ENCODE results near the gene TMEM163. TPM values are rescaled to one million over a fixed set of nuclear protein-coding genes. Genes with fewer than 3 reads are reported as not detected.

TMEM163 gene
- polyA plus RNA-seq, 1 donor from 2014 or later: 3.5 TPM

GRCh38 chr2:134454426-134454825, 264.4 kb downstream of the TMEM163 start:
- Histone ChIP-seq H2AFZ (ENCODE audit: low read depth, low read length) (no peak overlapping the region), H4K20me1 (ENCODE audit: insufficient read depth) (no peaks in the 10 kb centered on the region), H3K9me3 (ENCODE audit: low read length) (no peaks in the 10 kb centered on the region), H3K27me3 (ENCODE audit: insufficient read depth, low read depth, low read length) (no peaks in the 10 kb centered on the region), H3K36me3 (ENCODE audit: insufficient read depth, low read length) (no peaks in the 10 kb centered on the region), H3F3A (ENCODE audit: insufficient read depth, low read length, poor library complexity, severe bottlenecking) (no peaks in the 10 kb centered on the region), H3K9ac (ENCODE audit: low read length) (no peak overlapping the region), H3K4me2 (ENCODE audit: low read length) (no peak overlapping the region), H3K4me3 (ENCODE audit: low read length) (no peak overlapping the region), H3K27ac (ENCODE audit: low read length) (no peak overlapping the region), H3K9me2 (ENCODE audit: insufficient read depth, low read length) (no peaks in the 10 kb centered on the region), H3K79me2 (replicated peaks; ENCODE audit: insufficient read depth, low read length) (no peaks in the 10 kb centered on the region)
- no peak for TF ChIP-seq MXI1 (conservative IDR thresholded peaks at IDR 0.05; ENCODE audit: poor library complexity, severe bottlenecking)
- TF ChIP-seq EZH2 (IDR thresholded peaks at IDR 0.05; ENCODE audit: borderline replicate concordance, insufficient read depth, low read length, poor library complexity, severe bottlenecking): no peak
- no peak for TF ChIP-seq POLR2AphosphoS5 (IDR thresholded peaks at IDR 0.05)
- no peak for TF ChIP-seq REST (IDR thresholded peaks at IDR 0.05; ENCODE audit: borderline replicate concordance)
- no peak for TF ChIP-seq SMC3 (conservative IDR thresholded peaks at IDR 0.05; ENCODE audit: poor library complexity)
- TF ChIP-seq RAD21 (conservative IDR thresholded peaks at IDR 0.05): no peak
- TF ChIP-seq, protein P1, sequence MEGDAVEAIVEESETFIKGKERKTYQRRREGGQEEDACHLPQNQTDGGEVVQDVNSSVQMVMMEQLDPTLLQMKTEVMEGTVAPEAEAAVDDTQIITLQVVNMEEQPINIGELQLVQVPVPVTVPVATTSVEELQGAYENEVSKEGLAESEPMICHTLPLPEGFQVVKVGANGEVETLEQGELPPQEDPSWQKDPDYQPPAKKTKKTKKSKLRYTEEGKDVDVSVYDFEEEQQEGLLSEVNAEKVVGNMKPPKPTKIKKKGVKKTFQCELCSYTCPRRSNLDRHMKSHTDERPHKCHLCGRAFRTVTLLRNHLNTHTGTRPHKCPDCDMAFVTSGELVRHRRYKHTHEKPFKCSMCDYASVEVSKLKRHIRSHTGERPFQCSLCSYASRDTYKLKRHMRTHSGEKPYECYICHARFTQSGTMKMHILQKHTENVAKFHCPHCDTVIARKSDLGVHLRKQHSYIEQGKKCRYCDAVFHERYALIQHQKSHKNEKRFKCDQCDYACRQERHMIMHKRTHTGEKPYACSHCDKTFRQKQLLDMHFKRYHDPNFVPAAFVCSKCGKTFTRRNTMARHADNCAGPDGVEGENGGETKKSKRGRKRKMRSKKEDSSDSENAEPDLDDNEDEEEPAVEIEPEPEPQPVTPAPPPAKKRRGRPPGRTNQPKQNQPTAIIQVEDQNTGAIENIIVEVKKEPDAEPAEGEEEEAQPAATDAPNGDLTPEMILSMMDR (IDR thresholded peaks at IDR 0.05; ENCODE audit: poor library complexity, severe bottlenecking): no peak
- no peak for TF ChIP-seq EP300 (conservative IDR thresholded peaks at IDR 0.05; ENCODE audit: poor library complexity, severe bottlenecking)
- no peak for TF ChIP-seq TAF1 (IDR thresholded peaks at IDR 0.05; ENCODE audit: low read depth)

- no peaks in the 10 kb centered on the region for H4K20me1 ChIP-seq (ENCODE audit: insufficient read depth)
- H3K36me3 ChIP-seq (ENCODE audit: insufficient read depth, low read length): no peaks in the 10 kb centered on the region
- H2AFZ ChIP-seq (ENCODE audit: low read depth, low read length): no peak overlapping the region
- no peak overlapping the region for H3K4me3 ChIP-seq (ENCODE audit: low read length)
- H3F3A ChIP-seq (ENCODE audit: insufficient read depth, low read length, poor library complexity, severe bottlenecking): no peaks in the 10 kb centered on the region
- no peaks in the 10 kb centered on the region for H3K9me3 ChIP-seq (ENCODE audit: low read length)
- no peak overlapping the region for H3K9ac ChIP-seq (ENCODE audit: low read length)
- H3K4me2 ChIP-seq (ENCODE audit: low read length): no peak overlapping the region
- no peaks in the 10 kb centered on the region for H3K79me2 ChIP-seq (replicated peaks; ENCODE audit: insufficient read depth, low read length)
- no peak overlapping the region for H3K27ac ChIP-seq (ENCODE audit: low read length)
- TF ChIP-seq REST (IDR thresholded peaks at IDR 0.05; ENCODE audit: borderline replicate concordance) (no peak), EP300 (conservative IDR thresholded peaks at IDR 0.05; ENCODE audit: poor library complexity, severe bottlenecking) (no peak), MXI1 (conservative IDR thresholded peaks at IDR 0.05; ENCODE audit: poor library complexity, severe bottlenecking) (no peak), TAF1 (IDR thresholded peaks at IDR 0.05; ENCODE audit: low read depth) (no peak), EZH2 (IDR thresholded peaks at IDR 0.05; ENCODE audit: borderline replicate concordance, insufficient read depth, low read length, poor library complexity, severe bottlenecking) (no peak), RAD21 (conservative IDR thresholded peaks at IDR 0.05) (no peak), POLR2AphosphoS5 (IDR thresholded peaks at IDR 0.05) (no peak), SMC3 (conservative IDR thresholded peaks at IDR 0.05; ENCODE audit: poor library complexity) (no peak)
- TF ChIP-seq, protein P1 (IDR thresholded peaks at IDR 0.05; ENCODE audit: poor library complexity, severe bottlenecking): no peak
- no peaks in the 10 kb centered on the region for H3K27me3 ChIP-seq (ENCODE audit: insufficient read depth, low read depth, low read length)
- no peaks in the 10 kb centered on the region for H3K9me2 ChIP-seq (ENCODE audit: insufficient read depth, low read length)
These were observed 264.8 kb downstream of the TMEM163 start for GRCh38 chr2:134453973-134454372.
